Activated CD4-positive, alpha-beta memory T cell treated with anti-CD3 and anti-CD28 coated beads for 36 hours (primary cell): Measurements from ENCODE around the gene CASKIN1. TPM values are rescaled to one million over a fixed set of nuclear protein-coding genes. Genes with fewer than 3 reads are reported as not detected.

Source experiments
- CTCF ChIA-PET: fragments of 350-600 bp; sonication (Branson Sonifier 250); formaldehyde crosslinking; loops from one replicate; lab custom pipeline; 2021; ENCODE audit warnings: antibody characterized with exemption, inconsistent platforms; lab: Charles Lee
- POLR2A ChIA-PET: fragments of 350-600 bp; sonication (Branson Sonifier 250); formaldehyde crosslinking; loops from one replicate; lab custom pipeline; 2021; ENCODE audit warnings: antibody characterized with exemption; lab: Charles Lee
- DNase-seq: peaks from one replicate; pipeline ENCODE4 v3.0.0-alpha.2; 2020
- H3K27ac Mint-ChIP-seq: one replicate; pipeline ENCODE4 v1.8.0; 2021; ENCODE audit warnings: mixed read lengths
- H3K27me3 Mint-ChIP-seq: one replicate; pipeline ENCODE4 v1.8.0; 2021; ENCODE audit warnings: mixed read lengths
- H3K36me3 Mint-ChIP-seq: one replicate; pipeline ENCODE4 v1.8.0; 2021; ENCODE audit warnings: mixed read lengths
- H3K4me1 Mint-ChIP-seq: one replicate; pipeline ENCODE4 v1.8.0; 2021; ENCODE audit warnings: low read depth, mixed read lengths
- H3K4me3 Mint-ChIP-seq: one replicate; pipeline ENCODE4 v1.8.0; 2021; ENCODE audit warnings: mild to moderate bottlenecking, mixed read lengths
- H3K9me3 Mint-ChIP-seq: one replicate; pipeline ENCODE4 v1.8.0; 2021; ENCODE audit warnings: mixed read lengths
- intact Hi-C: fragments of 100-400 bp; cut with micrococcal nuclease; formaldehyde crosslinking; loops from one replicate; pipeline ENCODE4 v1.15.1; 2023
- total RNA-seq, 2 experiments: library from RNA; stranded (reverse); gene quantifications; one replicate each; pipeline ENCODE4 v1.2.3, GENCODE V29; 2021

Gene CASKIN1
- total RNA-seq, 2 experiments from 2014 or later, result 0.36 to 0.83 TPM

DNA sequence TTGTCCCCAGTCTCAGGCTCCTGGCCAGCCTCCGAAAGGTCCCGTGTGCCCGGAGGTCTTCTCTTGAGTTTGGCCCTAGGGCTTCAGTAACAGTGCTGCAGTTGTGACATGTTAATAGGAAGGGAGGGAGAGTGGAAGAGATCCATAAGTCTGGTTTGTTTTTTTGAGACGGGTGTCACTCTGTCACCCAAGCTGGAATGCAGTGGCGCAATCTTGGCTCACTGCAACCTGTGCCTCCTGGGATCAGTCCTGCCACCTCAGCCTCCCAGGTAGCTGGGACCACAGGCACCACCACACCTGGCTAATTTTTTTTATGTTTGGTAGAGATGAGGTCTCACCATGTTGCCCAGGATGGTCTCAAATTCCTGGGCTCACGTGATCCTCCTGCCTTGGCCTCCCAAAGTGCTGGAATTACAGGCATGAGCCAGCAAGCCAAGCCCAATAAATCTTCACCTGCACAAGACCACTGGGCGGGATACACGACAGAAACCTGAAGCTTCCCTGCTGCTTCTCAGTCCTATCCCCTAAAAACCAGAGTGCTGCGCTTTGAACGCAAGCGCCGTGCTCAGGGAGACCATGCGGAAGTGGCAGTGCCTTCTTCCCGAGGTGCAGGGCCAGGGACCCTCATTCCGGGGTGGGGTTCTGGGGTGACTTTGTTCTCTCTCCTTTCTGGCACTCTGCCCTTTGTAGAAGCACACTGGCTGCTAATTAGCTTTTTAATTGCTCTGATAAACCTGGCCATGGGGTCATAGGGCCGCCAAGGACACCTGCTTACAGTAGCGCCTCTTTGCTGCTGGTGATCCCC is 29.9 kb downstream of the CASKIN1 start:
- H3K27ac Mint-ChIP-seq, result no peak overlapping the region
- intact Hi-C loops, result no loop called here
- peaks cover 4% of the 10 kb centered on the region for H3K36me3 Mint-ChIP-seq
- no peaks in the 10 kb centered on the region for H3K4me1 Mint-ChIP-seq
- no peaks in the 10 kb centered on the region for H3K9me3 Mint-ChIP-seq
- no peaks in the 10 kb centered on the region for H3K27me3 Mint-ChIP-seq
- DNase-seq, result no peak
- H3K4me3 Mint-ChIP-seq, result no peak overlapping the region
- ChIA-PET POLR2A (interaction anchor here (1.1 to 1.5 kb wide), 2 partner anchors 14 to 40 kb away, joined by 3 to 4 read pairs; no protein-coding TSS in a partner anchor), CTCF (interaction anchor here (0.7 kb wide), 1 partner anchor 39 kb away, joined by 3 read pairs; the partner anchor contains the start of gene MLST8)

DNA sequence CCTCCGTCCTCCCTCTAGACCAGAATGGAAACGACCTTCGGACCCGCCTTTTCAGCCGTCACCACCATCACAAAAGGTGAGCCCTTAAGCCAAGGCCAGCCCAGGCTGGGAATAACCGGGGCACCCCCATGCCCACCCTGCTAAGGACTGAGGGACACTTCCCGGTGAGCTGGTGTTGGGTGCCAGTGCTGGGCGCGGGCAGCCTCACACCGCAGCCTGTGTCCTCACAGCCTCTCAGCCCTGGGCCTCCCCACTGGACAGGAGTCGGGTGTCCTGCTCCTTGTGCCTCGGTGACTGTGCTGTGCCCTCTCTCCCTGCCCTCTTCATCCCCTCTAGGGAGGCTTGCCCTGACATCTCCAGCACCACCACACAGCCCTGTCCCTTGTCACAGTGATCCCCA is 30.5 kb downstream of the CASKIN1 start:
- Mint-ChIP-seq H3K4me1 (no peaks in the 10 kb centered on the region), H3K27ac (no peak overlapping the region), H3K36me3 (peaks cover 4% of the 10 kb centered on the region), H3K9me3 (no peaks in the 10 kb centered on the region), H3K4me3 (no peak overlapping the region), H3K27me3 (no peaks in the 10 kb centered on the region)
- POLR2A ChIA-PET, result interaction anchor here (1.1 kb wide), 1 partner anchor 41 kb away, joined by 4 read pairs; no protein-coding TSS in a partner anchor
- DNase-seq, result no peak
- intact Hi-C loops, result no loop called here
- CTCF ChIA-PET, result no interaction called here

DNA sequence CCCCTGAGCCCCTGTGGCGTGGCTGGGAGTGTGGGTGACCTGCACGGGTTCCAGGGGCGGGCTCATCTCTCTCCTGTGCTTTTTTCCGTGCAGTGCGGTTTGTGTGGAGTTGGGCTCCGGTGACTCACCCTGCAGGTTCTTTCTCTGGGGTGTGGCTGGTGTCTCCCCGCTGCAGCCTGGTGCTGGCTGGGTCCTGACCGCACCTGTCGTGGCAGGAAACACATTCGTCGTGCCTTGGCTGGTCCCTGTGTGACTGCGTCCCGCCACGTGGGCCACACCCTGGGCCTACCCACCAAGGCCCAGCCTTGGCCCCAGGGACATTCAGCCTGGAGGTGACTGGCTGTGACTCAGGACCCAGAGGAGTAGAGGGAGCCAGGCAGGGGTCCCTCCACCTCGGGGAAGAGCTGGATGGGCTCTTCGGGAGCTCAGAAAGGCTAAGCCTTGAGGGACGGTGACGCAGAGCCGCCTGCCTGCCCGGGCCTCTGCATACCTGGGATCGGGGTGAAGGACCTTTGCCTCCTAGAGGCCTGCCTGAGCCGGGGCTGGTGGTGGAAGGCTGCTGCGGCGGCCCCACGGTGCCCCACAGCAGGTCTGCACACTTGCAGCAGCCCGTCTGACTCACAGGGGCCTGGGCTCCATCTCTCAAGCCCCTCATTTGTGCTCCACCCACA is 33.1 kb downstream of the CASKIN1 start:
- CTCF ChIA-PET, result no interaction called here
- peak; percentile 36 for DNase-seq
- H3K36me3 Mint-ChIP-seq, result peaks cover 4% of the 10 kb centered on the region
- intact Hi-C loops, result no loop called here
- POLR2A ChIA-PET, result no interaction called here
- H3K4me3 Mint-ChIP-seq, result no peak overlapping the region
- H3K4me1 Mint-ChIP-seq, result peaks cover 6% of the 10 kb centered on the region
- H3K27me3 Mint-ChIP-seq, result no peaks in the 10 kb centered on the region
- H3K27ac Mint-ChIP-seq, result no peak overlapping the region
- no peaks in the 10 kb centered on the region for H3K9me3 Mint-ChIP-seq

DNA sequence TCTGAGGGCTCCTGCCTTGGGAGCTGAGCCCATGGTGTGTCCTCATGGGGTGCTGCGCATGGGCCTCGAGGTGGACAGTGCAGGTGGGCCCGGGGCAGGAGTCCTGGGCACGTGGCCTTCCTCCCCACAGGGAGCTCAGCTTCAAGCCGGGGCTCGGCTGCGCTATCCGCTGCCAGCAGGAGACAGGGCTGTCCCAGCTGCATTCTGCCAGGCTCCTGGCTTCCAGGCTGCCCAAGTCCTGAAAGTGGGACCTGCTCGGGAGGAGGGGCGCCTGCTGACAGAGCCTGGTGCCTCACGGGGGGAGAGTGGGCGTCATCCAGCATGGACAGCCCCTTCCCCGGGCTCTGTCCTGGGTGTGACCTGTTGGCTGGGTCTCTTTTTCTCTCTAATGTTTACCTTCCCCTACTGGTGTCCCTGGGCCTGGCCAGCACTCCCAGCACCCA is 33.7 kb downstream of the CASKIN1 start:
- peaks cover 10% of the 10 kb centered on the region for H3K4me1 Mint-ChIP-seq
- CTCF ChIA-PET, result no interaction called here
- intact Hi-C loops, result no loop called here

DNA sequence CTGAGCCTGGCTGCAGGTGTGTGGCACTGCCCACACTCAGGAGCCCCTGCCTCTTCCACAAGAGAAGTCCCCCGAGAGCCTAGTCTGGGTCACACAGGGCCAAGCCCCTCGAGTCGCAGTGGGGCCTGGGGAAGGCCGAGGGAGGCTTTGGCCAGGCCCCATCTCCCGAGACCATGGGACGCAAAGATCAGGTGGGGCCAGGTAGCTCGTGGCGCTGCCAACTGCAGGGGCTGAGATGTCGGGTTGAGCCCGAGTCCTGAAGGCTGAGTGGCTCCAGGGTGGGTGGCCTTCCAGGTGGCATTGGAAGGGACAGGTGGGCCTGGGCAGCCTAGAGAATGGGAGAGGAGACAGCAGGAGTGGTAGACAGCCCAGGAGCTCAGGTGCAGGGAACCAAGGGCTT is 34.5 kb downstream of the CASKIN1 start:
- H3K36me3 Mint-ChIP-seq, result peaks cover 4% of the 10 kb centered on the region
- DNase-seq, result no peak
- intact Hi-C loops, result no loop called here
- peaks cover 18% of the 10 kb centered on the region for H3K4me1 Mint-ChIP-seq
- H3K27ac Mint-ChIP-seq, result peak overlapping the region; percentile 13
- CTCF ChIA-PET, result no interaction called here
- H3K27me3 Mint-ChIP-seq, result no peaks in the 10 kb centered on the region
- POLR2A ChIA-PET, result no interaction called here
- no peaks in the 10 kb centered on the region for H3K9me3 Mint-ChIP-seq
- no peak overlapping the region for H3K4me3 Mint-ChIP-seq

More for the DNA sequence above, 33.7 kb downstream of the CASKIN1 start:
- POLR2A ChIA-PET, result interaction anchor here (0.6 kb wide), 1 partner anchor 151 kb away, joined by 3 read pairs; no protein-coding TSS in a partner anchor
- Mint-ChIP-seq H3K4me3 (no peak overlapping the region), H3K36me3 (peaks cover 4% of the 10 kb centered on the region), H3K27me3 (no peaks in the 10 kb centered on the region), H3K27ac (no peak overlapping the region), H3K9me3 (no peaks in the 10 kb centered on the region)
- DNase-seq, result no peak

DNA sequence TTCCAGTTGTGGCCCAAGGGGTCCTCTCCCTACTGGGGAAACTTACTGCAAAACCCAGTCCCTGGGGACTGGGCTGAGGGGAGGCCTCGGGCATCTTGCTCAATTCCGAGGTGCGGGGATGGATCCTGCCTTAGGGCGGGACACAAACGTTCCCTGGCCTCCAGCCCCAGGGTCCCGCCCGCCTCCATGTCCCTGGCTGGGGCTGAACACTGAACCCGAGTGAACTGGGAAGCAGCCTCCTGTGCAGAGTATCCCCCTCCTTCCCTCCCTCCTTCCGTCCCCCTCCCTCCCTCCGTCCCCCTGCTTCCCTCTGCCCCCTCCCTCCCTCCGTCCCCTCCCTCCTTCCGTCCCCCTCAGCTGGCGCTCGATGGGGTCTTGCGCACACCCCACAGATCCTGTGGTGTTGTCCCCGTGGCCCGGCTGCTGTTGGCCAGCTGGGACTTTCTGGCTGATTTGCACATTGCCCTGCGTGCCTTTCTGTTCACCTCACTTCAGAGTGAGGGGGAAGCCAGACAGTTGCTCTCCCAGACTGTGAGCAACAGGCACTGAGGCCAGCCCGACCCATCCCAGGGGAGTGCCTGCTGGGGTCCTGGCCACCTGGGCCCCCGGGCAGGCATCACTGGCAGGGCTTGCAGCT is 35.4 kb downstream of the CASKIN1 start:
- POLR2A ChIA-PET, result no interaction called here
- H3K27ac Mint-ChIP-seq, result no peak overlapping the region
- no peaks in the 10 kb centered on the region for H3K9me3 Mint-ChIP-seq
- H3K27me3 Mint-ChIP-seq, result no peaks in the 10 kb centered on the region
- H3K36me3 Mint-ChIP-seq, result peaks cover 3% of the 10 kb centered on the region
- DNase-seq, result no peak
- H3K4me1 Mint-ChIP-seq, result peaks cover 25% of the 10 kb centered on the region
- intact Hi-C loops, result no loop called here
- no peak overlapping the region for H3K4me3 Mint-ChIP-seq
- CTCF ChIA-PET, result no interaction called here

DNA sequence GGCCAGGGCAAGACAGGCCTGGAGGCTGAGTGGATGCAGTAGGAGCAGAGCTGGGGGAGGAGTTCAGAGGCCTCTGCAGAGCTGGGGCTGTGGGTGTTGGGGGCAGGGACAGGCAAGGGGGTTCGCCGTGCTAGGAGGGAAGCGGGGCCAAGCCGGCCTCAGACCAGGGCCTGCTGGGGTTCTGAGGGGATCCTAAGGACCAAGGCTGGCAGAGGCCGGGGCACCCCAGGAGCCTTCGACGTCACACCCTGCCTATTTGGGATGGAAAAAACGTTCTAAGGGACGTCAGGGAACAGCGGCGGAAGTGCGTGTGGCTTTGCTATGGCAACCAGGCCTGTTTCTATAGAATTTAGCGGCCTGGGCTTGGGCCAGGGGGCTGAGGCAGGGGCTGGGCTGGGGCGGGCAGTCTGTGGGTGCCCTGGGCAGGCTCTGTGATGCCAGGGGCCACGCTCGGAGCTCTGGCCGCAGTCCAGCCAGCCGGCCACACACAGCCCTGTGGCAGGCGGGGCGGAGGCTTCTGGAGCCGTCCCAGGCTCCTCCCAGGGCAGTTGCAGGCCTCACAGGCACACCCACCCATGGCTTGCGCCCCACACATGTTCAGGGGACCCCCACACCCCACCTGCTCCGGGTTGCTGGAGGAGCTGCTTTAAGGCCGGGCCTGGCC is 37.1 kb downstream of the CASKIN1 start:
- Mint-ChIP-seq H3K27me3 (no peaks in the 10 kb centered on the region), H3K4me3 (no peak overlapping the region), H3K4me1 (peaks cover 25% of the 10 kb centered on the region), H3K36me3 (peaks cover 13% of the 10 kb centered on the region), H3K27ac (no peak overlapping the region), H3K9me3 (no peaks in the 10 kb centered on the region)
- intact Hi-C loops, result loop anchor here (5.0 kb wide), 1 partner anchor 108 kb away; the partner anchor contains the start of gene RNPS1
- DNase-seq, result no peak
- POLR2A ChIA-PET, result no interaction called here
- CTCF ChIA-PET, result no interaction called here

DNA sequence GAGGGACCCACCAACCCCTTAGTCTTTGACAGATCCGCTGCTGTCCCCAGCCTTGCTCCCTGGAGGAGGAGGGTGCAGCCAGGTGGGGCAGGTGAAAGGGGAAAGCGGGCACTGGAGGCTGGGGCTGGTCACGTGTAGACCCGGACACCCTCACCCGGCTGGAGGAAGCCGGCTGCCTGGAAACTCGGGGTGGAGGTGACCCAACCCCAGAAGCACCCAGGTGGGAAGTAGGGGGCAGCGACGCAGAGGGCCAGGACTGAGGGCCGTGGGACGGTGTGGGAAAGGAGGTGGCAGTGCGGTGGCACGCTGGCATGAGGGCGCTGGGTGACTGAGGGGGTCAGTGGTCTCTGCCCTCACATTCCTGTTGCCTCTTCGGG is 38.2 kb downstream of the CASKIN1 start:
- Mint-ChIP-seq H3K4me1 (peaks cover 28% of the 10 kb centered on the region), H3K27ac (no peak overlapping the region), H3K27me3 (no peaks in the 10 kb centered on the region), H3K4me3 (peak overlapping the region; percentile 5), H3K9me3 (no peaks in the 10 kb centered on the region), H3K36me3 (peaks cover 23% of the 10 kb centered on the region)
- no peak for DNase-seq
- ChIA-PET POLR2A (no interaction called here), CTCF (interaction anchor here (0.6 kb wide), 1 partner anchor 294 kb away, joined by 4 read pairs; no protein-coding TSS in a partner anchor)
- intact Hi-C loops, result loop anchor here (5.0 kb wide), 1 partner anchor 109 kb away; the partner anchor contains the start of gene RNPS1

DNA sequence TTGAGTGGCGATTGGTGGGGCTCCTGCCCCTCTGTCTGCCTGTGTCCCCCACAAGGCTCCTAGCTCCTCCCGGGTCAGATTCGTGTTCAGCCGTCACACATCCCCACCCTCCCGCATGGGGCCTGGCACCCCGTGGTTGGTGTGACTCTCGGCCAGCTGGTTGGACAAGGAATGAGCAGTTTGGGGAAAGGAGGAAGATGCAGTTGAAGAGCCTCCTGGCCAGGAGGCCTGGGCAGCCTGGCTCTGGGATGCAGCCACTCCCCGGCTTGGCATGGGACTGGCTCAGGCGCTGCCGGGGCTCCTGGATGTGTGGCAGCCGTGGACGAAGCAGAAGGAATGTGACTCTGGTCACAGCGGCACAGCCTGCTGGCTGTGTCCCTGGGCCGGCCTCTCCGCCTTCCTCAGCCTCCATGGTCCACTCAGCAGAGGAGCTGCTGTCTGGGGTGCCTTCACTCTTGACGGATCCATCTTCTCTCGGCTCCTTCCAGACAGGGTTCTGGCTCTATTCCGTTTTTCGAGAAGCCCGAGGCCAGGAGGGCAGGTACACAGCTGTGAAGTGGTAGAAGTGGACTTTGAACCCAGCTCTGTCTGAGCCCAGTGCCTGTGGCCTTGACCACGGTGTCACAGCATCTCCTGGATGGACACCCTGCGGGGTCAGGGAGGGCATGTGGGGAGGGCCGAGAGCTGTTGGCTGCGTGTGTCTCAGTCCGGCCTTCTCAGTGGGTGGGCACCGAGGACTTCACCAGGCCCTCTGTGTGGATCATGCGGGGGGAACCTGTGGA is 38.7 kb downstream of the CASKIN1 start:
- Mint-ChIP-seq H3K4me1 (peaks cover 29% of the 10 kb centered on the region), H3K36me3 (peaks cover 29% of the 10 kb centered on the region), H3K9me3 (no peaks in the 10 kb centered on the region), H3K27ac (no peak overlapping the region), H3K4me3 (peak overlapping the region; percentile 93), H3K27me3 (no peaks in the 10 kb centered on the region)
- CTCF ChIA-PET, result no interaction called here
- intact Hi-C loops, result loop anchor here (5.0 kb wide), 1 partner anchor 110 kb away; the partner anchor contains the start of gene RNPS1
- no peak for DNase-seq
- POLR2A ChIA-PET, result no interaction called here

DNA sequence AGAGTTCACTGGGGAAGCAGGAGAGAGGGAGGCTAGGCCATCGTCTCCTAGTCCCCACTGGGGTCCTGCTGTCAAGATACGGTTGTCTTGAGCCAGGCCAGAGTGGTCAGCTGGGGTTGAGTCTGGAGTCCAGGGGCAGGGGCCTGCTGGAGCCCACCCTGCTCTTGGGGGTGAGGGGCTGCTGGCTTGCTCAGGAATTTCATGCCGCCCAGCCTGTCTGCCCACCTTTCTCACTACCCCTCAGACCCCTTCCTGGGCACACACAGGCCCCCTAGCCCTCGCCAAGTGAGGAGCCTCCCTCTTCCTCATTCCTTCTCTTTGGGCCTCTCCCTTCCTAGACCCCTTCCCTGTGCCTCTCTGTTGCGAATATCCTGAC is 39.6 kb downstream of the CASKIN1 start:
- intact Hi-C loops, result loop anchor here (5.0 kb wide), 1 partner anchor 110 kb away; the partner anchor contains the start of gene RNPS1

More for the DNA sequence above, 39.6 kb downstream of the CASKIN1 start:
- POLR2A ChIA-PET, result no interaction called here
- no peaks in the 10 kb centered on the region for H3K27me3 Mint-ChIP-seq
- H3K9me3 Mint-ChIP-seq, result no peaks in the 10 kb centered on the region
- no peak for DNase-seq
- H3K36me3 Mint-ChIP-seq, result peaks cover 34% of the 10 kb centered on the region
- CTCF ChIA-PET, result no interaction called here
- H3K4me3 Mint-ChIP-seq, result peak overlapping the region; percentile 93
- H3K27ac Mint-ChIP-seq, result no peak overlapping the region
- peaks cover 33% of the 10 kb centered on the region for H3K4me1 Mint-ChIP-seq
